VCaP (cell line): ENCODE data around the gene GJB2.

Experiments
- H3K27ac ChIP-seq: fragments of 450-650 bp; 2 replicates; pipeline ENCODE4 v1.5.1; 2017
- TF ChIP-seq, protein P1 (sequence below): fragments of 450-650 bp; conservative IDR thresholded peaks from 2 replicates; pipeline ENCODE4 v1.5.1; 2017; ENCODE audit warnings: mild to moderate bottlenecking, moderate library complexity

Gene GJB2

DNA sequence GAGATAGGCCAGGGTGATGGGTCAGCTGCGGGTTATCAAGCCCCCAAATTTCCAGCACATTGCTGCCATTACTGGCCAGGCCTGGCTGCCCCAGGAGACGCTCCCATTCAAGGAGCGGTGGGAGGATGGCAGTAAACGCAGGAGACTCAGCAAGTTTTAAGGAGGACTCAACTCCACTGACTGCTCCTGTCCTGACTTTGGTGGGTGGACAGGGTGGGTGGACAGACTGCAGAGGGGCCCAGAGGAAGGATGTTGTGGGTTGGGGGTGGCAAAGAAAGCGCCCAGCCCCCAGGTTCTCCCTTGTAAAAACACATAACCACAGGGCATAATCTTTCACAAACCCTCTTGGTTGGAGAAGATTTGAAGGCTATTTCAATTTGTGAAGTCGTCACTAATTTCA, 35.0 kb upstream of the GJB2 start:
- TF ChIP-seq, protein P1, sequence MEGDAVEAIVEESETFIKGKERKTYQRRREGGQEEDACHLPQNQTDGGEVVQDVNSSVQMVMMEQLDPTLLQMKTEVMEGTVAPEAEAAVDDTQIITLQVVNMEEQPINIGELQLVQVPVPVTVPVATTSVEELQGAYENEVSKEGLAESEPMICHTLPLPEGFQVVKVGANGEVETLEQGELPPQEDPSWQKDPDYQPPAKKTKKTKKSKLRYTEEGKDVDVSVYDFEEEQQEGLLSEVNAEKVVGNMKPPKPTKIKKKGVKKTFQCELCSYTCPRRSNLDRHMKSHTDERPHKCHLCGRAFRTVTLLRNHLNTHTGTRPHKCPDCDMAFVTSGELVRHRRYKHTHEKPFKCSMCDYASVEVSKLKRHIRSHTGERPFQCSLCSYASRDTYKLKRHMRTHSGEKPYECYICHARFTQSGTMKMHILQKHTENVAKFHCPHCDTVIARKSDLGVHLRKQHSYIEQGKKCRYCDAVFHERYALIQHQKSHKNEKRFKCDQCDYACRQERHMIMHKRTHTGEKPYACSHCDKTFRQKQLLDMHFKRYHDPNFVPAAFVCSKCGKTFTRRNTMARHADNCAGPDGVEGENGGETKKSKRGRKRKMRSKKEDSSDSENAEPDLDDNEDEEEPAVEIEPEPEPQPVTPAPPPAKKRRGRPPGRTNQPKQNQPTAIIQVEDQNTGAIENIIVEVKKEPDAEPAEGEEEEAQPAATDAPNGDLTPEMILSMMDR: no peak

DNA sequence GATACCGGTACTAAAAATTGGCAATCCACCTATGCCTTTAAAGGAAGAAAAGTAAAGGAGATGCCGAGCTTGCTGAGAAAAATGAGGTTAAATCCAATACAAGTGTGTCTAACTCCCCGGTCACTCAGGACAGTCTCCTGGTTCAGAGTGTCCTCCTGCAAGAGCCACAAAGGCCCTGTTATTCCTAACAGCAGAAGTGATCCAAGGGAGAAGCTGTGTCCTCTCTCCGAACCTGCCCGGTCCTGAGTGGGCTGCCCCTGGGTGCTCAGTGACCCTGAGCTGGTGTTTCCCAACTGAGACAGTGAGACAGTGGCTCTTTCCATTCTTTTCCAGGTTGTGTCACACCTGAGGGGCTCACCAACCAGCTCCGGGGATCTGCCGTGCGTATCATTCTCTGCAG, 34.5 kb upstream of the GJB2 start:
- H3K27ac ChIP-seq: no peak overlapping the region
- TF ChIP-seq, protein P1: no peak

More for the DNA sequence above, 35.0 kb upstream of the GJB2 start:
- no peak overlapping the region for H3K27ac ChIP-seq

DNA sequence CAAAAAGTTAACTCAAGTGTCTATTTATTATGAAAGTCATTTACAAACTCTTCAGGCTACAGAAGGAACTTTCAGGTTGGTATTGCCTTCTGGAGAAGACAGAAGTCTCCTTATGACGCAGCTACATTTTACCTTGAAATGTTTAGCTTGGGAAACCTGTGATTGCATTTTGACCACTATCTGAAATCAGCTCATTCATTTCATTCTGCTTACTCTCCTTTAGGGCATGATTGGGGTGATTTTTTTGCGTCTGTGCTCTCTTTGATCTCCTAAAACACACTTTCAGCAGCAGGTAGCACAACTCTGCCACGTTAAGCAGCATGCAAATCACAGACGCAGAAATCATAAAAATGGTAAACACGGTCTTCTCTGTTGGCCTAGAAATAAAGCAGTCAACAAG, 29.8 kb upstream of the GJB2 start:
- TF ChIP-seq, protein P1: no peak
- H3K27ac ChIP-seq: no peak overlapping the region

DNA sequence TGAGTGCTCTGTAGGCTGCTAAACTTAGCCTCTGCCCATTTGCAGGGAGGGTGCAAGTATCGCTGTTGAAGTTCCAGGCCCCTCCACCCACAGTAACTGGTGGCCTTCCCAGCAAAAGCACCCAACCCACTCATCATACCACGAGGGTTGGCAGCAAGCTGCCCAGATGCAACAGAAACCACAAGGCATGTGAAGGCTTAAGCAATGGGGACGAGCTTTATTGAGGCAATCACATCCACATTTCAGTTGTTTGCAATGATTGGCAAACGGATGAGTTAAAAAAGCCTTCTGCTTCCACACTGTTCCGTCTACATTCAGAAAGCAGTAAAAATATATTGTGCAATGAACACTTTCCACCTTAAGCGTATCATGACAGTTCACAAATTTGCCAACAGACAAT, 29.0 kb upstream of the GJB2 start:
- no peak overlapping the region for H3K27ac ChIP-seq
- TF ChIP-seq, protein P1: no peak

DNA sequence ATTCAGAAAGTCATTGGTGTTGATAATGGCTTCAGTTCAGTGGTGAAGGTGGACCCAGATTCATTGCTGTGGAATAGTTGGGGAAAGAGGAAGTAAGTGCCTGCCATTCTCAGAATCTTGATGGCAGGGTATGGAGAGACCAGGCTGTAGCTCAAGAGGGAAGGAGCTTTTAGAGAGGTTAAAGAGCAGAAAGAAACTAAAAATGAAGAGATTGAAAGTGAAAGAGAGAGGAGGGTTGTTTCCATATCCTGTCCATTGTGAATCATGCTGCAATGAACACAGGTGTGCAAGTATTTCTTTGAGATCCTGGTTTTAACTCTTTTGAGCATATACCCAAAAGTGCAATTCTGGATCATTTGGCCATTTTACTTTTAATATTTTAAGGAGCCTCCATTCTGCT, 26.8 kb upstream of the GJB2 start:
- H3K27ac ChIP-seq: no peak overlapping the region
- TF ChIP-seq, protein P1: no peak

DNA sequence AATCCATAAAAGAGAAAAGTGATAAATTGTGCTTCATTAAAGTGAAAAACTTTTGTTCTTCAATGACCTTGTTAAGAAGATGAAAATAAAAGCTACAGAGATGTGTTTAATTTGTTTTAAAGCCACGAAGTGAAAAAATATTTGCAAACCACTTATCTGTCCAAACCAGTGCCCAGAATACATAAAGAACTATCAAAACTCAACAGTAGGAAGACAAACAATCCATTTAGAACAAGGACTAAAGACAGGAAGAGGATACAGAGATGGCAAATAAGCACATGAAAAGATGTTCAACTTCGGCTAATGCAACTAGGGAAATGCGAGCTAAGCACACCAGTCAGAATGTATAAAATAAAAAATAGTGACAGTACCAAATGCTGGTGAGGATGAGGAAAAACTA, 24.4 kb upstream of the GJB2 start:
- peak overlapping the region; percentile 29; the same call in 1 of the 2 replicates for H3K27ac ChIP-seq
- TF ChIP-seq, protein P1: no peak

DNA sequence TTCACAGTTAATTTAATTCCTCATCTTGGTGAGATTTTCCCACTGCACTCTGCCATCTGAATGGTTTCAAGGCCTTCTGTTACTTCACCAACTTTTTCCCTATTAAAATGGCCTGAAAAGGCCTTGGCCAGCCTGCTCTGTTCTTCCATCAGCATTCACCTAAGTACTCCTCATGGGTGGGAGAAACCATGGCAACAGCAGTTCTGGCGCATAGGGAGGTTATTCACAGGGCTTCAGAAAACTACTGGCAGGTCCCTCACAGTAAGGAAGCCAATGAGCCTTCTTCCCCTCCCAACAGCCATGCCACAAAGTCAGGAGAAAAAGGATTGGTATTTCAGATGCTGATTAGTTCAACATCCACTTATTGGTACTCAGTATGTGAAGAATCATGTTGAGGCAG, 17.2 kb upstream of the GJB2 start:
- no peak overlapping the region for H3K27ac ChIP-seq
- TF ChIP-seq, protein P1: no peak
